ENCODE results near the gene ZNHIT1. TPM values are rescaled to one million over a fixed set of nuclear protein-coding genes. Genes with fewer than 3 reads are reported as not detected.

The ZNHIT1 gene
- total RNA-seq, 1 experiment from 2014 or later, result 69.7 TPM

DNA sequence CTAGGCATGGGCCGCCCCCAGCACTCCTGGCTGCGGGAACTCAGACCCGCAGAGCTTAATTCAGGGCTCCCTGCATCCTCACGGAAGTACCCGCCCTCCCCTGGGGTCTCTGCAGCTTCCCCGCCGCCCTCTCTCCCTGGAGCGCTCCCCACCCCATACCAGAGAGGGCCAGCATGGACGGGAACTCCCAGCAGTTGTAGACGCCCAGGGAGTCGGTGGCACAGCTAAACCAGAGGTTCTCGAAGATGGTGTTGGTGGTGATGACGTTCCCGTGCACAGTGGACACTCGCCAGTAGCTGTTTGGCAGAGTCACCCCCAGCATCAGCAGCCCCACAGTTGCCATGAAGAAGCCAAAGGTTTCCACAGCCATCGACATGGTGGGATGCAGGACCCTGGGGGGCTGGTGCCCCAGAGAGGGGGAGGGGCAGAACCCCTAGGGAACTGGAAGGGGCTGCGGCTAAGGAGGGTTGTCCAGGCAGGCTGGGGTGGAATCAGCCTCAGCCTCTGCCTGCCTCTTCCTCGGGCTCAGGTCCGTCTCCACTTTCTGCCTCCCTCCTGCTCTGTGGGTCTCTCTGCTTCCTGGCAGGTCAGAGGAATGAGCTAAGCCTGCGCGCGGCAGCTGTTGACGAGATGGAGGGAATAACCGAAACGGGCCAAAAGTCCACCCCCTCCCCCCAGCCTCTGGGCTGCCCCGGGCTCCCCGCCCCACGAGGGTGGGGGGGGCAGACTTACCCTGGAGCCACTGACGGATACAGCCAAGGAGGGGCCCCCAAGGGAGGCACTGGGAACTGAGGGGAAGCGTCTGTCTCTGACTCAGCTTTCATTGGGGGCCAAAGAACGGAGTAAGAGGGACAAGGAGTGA is 19.5 kb downstream of the ZNHIT1 start, which contains the start of gene CLDN15:
CLDN15 (minus strand) TSS at position 597 of the 862 bp plus-strand sequence; CDS start at position 376, 221 bp downstream.
- in situ Hi-C loops (cut with HindIII; ENCODE audit: low pct_unique_long_range_greater_than_20kb, low sequenced_read_pairs) (no loop called here), intact Hi-C loops (cut with micrococcal nuclease; ENCODE audit: unreplicated experiment) (no loop called here)
- no peaks in the 10 kb centered on the region for H3K27me3 ChIP-seq (ENCODE audit: control insufficient read depth, insufficient read depth, low read length)
- no peaks in the 10 kb centered on the region for H3K4me1 ChIP-seq (ENCODE audit: control insufficient read depth, insufficient read depth, low read length)
- DNase-seq (ENCODE audit: low read depth, low spot score), result no peak
- ChIA-PET CTCF (interaction anchor here (0.6 kb wide), 1 partner anchor 25 kb away, joined by 4 read pairs; no protein-coding TSS in a partner anchor), POLR2A (no interaction called here)
- no peaks in the 10 kb centered on the region for H3K36me3 ChIP-seq (ENCODE audit: control insufficient read depth, insufficient read depth, low read length)
- no TSS peak for BruUV-seq (replicated peaks)
- H3K27ac ChIP-seq (ENCODE audit: low read length), result no peak within 1 kb of the TSS
- ATAC-seq, result no peak
- TF ChIP-seq TCF7L2 (IDR thresholded peaks at IDR 0.05; ENCODE audit: low read depth, low read length) (no peak), SIN3A (IDR thresholded peaks at IDR 0.05; ENCODE audit: borderline replicate concordance, insufficient read depth, low read depth, low read length) (no peak), POLR2AphosphoS5 (IDR thresholded peaks at IDR 0.05; ENCODE audit: low read depth, low read length) (no peak)
- H3K9me3 ChIP-seq (ENCODE audit: control insufficient read depth, insufficient read depth, low read depth, low read length), result no peaks in the 10 kb centered on the region
- no peak within 1 kb of the TSS for H3K4me3 ChIP-seq (ENCODE audit: low read depth in 2 of 2, low read length in 2 of 2)

DNA sequence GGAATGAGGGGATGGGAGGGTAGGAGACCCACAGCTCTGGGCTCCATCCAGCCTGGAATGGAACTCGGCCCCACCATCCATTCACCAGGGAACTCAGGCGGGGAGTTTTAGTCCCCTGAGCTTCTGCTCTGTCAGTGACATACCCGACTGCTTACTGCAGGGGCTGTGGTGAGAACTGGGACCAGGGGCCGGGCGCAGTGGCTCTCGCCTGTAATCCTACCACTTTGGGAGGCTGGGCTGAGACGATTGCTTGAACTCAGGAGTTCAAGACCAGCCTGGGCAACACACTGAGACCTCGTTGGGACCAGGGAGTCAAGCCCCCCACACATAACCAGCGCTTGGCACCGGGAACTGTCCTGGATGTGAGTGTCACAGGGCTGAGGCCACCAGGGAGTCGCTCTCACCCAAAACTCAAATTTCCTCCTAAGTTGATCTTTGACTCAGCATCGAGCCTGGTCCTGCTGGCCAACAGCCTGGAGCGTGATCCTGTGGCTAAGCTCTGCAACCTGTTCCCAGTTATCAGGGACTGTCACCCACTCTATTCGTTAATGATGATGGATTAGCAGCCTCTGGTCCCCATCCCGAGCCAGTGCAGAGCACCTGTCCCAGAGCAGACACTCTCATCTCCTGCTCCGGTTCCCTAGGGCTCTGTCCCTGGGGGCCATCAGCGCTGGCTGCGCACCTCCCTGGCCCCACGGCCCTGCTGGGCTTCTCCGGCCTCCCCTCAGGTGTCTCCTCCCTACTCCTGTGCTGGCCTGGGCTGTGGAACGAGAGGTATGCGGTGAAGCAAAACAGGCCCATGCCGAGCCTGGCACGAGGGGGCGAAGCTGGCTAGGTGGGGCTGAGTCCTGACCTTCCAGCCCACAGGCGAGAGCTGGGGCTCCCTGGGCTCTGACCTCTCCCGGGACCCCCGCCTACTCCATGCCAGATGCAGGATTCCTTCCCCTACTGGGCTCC is 20.5 kb downstream of the ZNHIT1 start:
- no peaks in the 10 kb centered on the region for H3K27me3 ChIP-seq (ENCODE audit: control insufficient read depth, insufficient read depth, low read length)
- in situ Hi-C loops (cut with HindIII; ENCODE audit: low pct_unique_long_range_greater_than_20kb, low sequenced_read_pairs) (no loop called here), intact Hi-C loops (cut with micrococcal nuclease; ENCODE audit: unreplicated experiment) (no loop called here)
- no peak overlapping the region for H3K4me3 ChIP-seq (ENCODE audit: low read depth in 2 of 2, low read length in 2 of 2)
- DNase-seq (ENCODE audit: low read depth, low spot score) (no peak), ATAC-seq (no peak)
- ChIA-PET POLR2A (no interaction called here), CTCF (interaction anchor here (0.6 to 0.7 kb wide), 2 partner anchors 83 to 648 kb away, joined by 4 read pairs; partner anchors contain the start of gene IFT22)
- no peaks in the 10 kb centered on the region for H3K36me3 ChIP-seq (ENCODE audit: control insufficient read depth, insufficient read depth, low read length)
- TF ChIP-seq TCF7L2 (IDR thresholded peaks at IDR 0.05; ENCODE audit: low read depth, low read length), result no peak
- TF ChIP-seq POLR2AphosphoS5 (IDR thresholded peaks at IDR 0.05; ENCODE audit: low read depth, low read length), result no peak
- BruUV-seq (replicated peaks), result no TSS peak
- no peaks in the 10 kb centered on the region for H3K9me3 ChIP-seq (ENCODE audit: control insufficient read depth, insufficient read depth, low read depth, low read length)
- H3K4me1 ChIP-seq (ENCODE audit: control insufficient read depth, insufficient read depth, low read length), result peaks cover under 1% of the 10 kb centered on the region; the same call in 1 of the 2 replicates
- H3K27ac ChIP-seq (ENCODE audit: low read length), result no peak overlapping the region

DNA sequence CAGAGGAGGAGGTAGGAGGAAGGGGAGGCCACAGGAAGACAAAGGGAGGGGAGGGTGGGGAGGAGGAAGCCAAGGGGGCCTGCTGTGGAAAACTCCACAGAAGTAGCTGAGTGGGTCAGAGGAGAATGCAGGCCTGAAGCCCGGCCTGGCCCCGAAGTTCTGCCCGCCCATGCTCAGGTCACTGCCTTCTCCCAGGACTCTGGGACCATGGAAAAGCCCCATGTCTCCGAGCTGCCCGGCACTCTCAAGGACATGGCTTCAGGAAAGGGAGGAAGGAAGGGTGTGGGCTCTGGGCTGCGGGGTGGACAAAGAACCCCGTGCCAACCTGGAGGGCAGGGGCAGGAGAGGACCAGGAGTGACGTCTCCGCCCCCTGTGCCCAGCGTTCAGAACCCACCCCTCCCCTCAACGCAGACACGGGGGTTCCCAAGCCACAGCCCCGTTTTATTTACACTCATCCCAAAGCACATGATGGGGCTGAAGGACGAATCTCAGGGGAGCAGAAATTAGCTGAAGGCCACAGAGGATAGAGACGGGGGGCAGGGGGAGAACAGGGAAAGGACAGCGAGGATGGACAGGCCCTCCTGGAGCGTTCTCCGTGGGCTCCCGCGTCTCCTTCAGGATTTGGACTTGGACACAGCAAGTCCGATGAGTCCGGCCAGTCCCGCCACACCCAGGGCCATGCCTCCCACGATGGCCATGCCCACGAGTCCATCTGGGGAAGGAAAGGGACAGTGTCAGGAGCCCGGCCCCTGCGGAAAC is 21.4 kb downstream of the ZNHIT1 start:
- POLR2A ChIA-PET, result no interaction called here
- intact Hi-C loops (cut with micrococcal nuclease; ENCODE audit: unreplicated experiment), result no loop called here

More for the DNA sequence above, 21.4 kb downstream of the ZNHIT1 start:
- no peak for TF ChIP-seq TCF7L2 (IDR thresholded peaks at IDR 0.05; ENCODE audit: low read depth, low read length)
- TF ChIP-seq POLR2AphosphoS5 (IDR thresholded peaks at IDR 0.05; ENCODE audit: low read depth, low read length), result no peak
- TF ChIP-seq, protein P1, sequence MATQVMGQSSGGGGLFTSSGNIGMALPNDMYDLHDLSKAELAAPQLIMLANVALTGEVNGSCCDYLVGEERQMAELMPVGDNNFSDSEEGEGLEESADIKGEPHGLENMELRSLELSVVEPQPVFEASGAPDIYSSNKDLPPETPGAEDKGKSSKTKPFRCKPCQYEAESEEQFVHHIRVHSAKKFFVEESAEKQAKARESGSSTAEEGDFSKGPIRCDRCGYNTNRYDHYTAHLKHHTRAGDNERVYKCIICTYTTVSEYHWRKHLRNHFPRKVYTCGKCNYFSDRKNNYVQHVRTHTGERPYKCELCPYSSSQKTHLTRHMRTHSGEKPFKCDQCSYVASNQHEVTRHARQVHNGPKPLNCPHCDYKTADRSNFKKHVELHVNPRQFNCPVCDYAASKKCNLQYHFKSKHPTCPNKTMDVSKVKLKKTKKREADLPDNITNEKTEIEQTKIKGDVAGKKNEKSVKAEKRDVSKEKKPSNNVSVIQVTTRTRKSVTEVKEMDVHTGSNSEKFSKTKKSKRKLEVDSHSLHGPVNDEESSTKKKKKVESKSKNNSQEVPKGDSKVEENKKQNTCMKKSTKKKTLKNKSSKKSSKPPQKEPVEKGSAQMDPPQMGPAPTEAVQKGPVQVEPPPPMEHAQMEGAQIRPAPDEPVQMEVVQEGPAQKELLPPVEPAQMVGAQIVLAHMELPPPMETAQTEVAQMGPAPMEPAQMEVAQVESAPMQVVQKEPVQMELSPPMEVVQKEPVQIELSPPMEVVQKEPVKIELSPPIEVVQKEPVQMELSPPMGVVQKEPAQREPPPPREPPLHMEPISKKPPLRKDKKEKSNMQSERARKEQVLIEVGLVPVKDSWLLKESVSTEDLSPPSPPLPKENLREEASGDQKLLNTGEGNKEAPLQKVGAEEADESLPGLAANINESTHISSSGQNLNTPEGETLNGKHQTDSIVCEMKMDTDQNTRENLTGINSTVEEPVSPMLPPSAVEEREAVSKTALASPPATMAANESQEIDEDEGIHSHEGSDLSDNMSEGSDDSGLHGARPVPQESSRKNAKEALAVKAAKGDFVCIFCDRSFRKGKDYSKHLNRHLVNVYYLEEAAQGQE (IDR thresholded peaks at IDR 0.05; ENCODE audit: insufficient read depth in 1 of 2, low read depth in 2 of 2, low read length in 1 of 2), result no peak
- TF ChIP-seq, protein P2, sequence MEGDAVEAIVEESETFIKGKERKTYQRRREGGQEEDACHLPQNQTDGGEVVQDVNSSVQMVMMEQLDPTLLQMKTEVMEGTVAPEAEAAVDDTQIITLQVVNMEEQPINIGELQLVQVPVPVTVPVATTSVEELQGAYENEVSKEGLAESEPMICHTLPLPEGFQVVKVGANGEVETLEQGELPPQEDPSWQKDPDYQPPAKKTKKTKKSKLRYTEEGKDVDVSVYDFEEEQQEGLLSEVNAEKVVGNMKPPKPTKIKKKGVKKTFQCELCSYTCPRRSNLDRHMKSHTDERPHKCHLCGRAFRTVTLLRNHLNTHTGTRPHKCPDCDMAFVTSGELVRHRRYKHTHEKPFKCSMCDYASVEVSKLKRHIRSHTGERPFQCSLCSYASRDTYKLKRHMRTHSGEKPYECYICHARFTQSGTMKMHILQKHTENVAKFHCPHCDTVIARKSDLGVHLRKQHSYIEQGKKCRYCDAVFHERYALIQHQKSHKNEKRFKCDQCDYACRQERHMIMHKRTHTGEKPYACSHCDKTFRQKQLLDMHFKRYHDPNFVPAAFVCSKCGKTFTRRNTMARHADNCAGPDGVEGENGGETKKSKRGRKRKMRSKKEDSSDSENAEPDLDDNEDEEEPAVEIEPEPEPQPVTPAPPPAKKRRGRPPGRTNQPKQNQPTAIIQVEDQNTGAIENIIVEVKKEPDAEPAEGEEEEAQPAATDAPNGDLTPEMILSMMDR (IDR thresholded peaks at IDR 0.05), result no peak
- no peak for TF ChIP-seq SIN3A (IDR thresholded peaks at IDR 0.05; ENCODE audit: borderline replicate concordance, insufficient read depth, low read depth, low read length)
- DNase-seq (ENCODE audit: low read depth, low spot score) (no peak), ATAC-seq (no peak)
- in situ Hi-C loops (cut with HindIII; ENCODE audit: low pct_unique_long_range_greater_than_20kb, low sequenced_read_pairs), result no loop called here
- no TSS peak for BruUV-seq (replicated peaks)
- Histone ChIP-seq H3K4me3 (ENCODE audit: low read depth in 2 of 2, low read length in 2 of 2) (no peak overlapping the region), H3K27ac (ENCODE audit: low read length) (no peak overlapping the region), H3K9me3 (ENCODE audit: control insufficient read depth, insufficient read depth, low read depth, low read length) (no peaks in the 10 kb centered on the region), H3K4me1 (ENCODE audit: control insufficient read depth, insufficient read depth, low read length) (peaks cover 8% of the 10 kb centered on the region; the same call in 1 of the 2 replicates), H3K27me3 (ENCODE audit: control insufficient read depth, insufficient read depth, low read length) (no peaks in the 10 kb centered on the region), H3K36me3 (ENCODE audit: control insufficient read depth, insufficient read depth, low read length) (no peaks in the 10 kb centered on the region; the same call in 1 of the 2 replicates)
- CTCF ChIA-PET, result interaction anchor here (0.6 kb wide), 1 partner anchor 649 kb away, joined by 4 read pairs; no protein-coding TSS in a partner anchor
